DND-41 (cell line): ENCODE results near the gene IFFO2.

Source experiments
- ATAC-seq: fragments of 200-7000 bp; cut with Tn5 transposase; 3 replicates; pipeline ENCODE4 v1.9.1; 2021; ENCODE audit warnings: low read depth; ENCODE audit not compliant: insufficient read depth
- DNase-seq: peaks from one replicate; pipeline ENCODE4 v3.0.0-alpha.2; 2020
- H2AFZ ChIP-seq: 2 replicates; pipeline ENCODE4 v1.6.0; 2012; ENCODE audit warnings: low read depth, low read length
- H3K27ac ChIP-seq: 2 replicates; pipeline ENCODE4 v1.5.1; 2012; ENCODE audit warnings: low read length, inconsistent platforms
- H3K27me3 ChIP-seq: fragments of 200-600 bp; sonication (generic); 2 replicates; pipeline ENCODE4 v1.6.0; 2012; ENCODE audit warnings: low read length, mild to moderate bottlenecking, inconsistent platforms; ENCODE audit not compliant: insufficient read depth, poor library complexity
- H3K36me3 ChIP-seq: 2 replicates; pipeline ENCODE4 v1.5.1; 2012; ENCODE audit warnings: low read length, inconsistent platforms; ENCODE audit not compliant: insufficient read depth
- H3K4me1 ChIP-seq: 2 replicates; pipeline ENCODE4 v1.5.1; 2012; ENCODE audit warnings: mild to moderate bottlenecking, low read length; ENCODE audit not compliant: insufficient read depth
- H3K4me2 ChIP-seq: 2 replicates; pipeline ENCODE4 v1.6.0; 2012; ENCODE audit warnings: mild to moderate bottlenecking, moderate library complexity, low read length, inconsistent platforms; ENCODE audit not compliant: insufficient read depth
- H3K4me3 ChIP-seq, 2 experiments: fragments of 200-600 bp in 1 of 2; shearing (Covaris generic) in 1 of 2; 2 replicates each; pipeline ENCODE4 v1.5.1; 2012 to 2016; ENCODE audit warnings: inconsistent platforms in 2 of 2, low read length in 2 of 2, mild to moderate bottlenecking in 2 of 2, low read depth in 1 of 2, moderate library complexity in 1 of 2
- H3K79me2 ChIP-seq: 2 replicates; pipeline ENCODE4 v1.6.0; 2012; ENCODE audit warnings: low read length, inconsistent platforms; ENCODE audit not compliant: insufficient read depth
- H3K9ac ChIP-seq: 2 replicates; pipeline ENCODE4 v1.6.0; 2012; ENCODE audit warnings: low read depth, mild to moderate bottlenecking, inconsistent platforms, low read length, moderate library complexity
- H3K9me3 ChIP-seq: 2 replicates; pipeline ENCODE4 v1.5.1; 2012; ENCODE audit warnings: low read length, moderate library complexity, mild to moderate bottlenecking, inconsistent platforms; ENCODE audit not compliant: insufficient read depth, severe bottlenecking
- H4K20me1 ChIP-seq: 2 replicates; pipeline ENCODE4 v1.6.0; 2012; ENCODE audit warnings: low read length; ENCODE audit not compliant: insufficient read depth
- CTCF ChIP-seq: IDR thresholded peaks from 2 replicates; pipeline ENCODE4 v1.5.1; 2012; ENCODE audit warnings: borderline replicate concordance, low read length, moderate library complexity, mild to moderate bottlenecking; ENCODE audit not compliant: poor library complexity, severe bottlenecking; ENCODE audit errors: extremely low read depth
- EZH2 ChIP-seq: IDR thresholded peaks from 3 replicates; pipeline ENCODE4 v1.6.1; 2012; ENCODE audit warnings: borderline replicate concordance, low read depth, mild to moderate bottlenecking, moderate library complexity, low read length, inconsistent platforms; ENCODE audit not compliant: severe bottlenecking

Gene IFFO2

GRCh38 chr1:18886003-18886335 is 70.5 kb downstream of the IFFO2 start:
- Histone ChIP-seq H3K27me3 (no peaks in the 10 kb centered on the region), H3K27ac (no peak overlapping the region), H3K4me1 (no peaks in the 10 kb centered on the region), H3K79me2 (no peaks in the 10 kb centered on the region), H2AFZ (no peak overlapping the region), H4K20me1 (peaks cover 12% of the 10 kb centered on the region; the same call in 1 of the 2 replicates), H3K9me3 (no peaks in the 10 kb centered on the region), H3K36me3 (peaks cover 7% of the 10 kb centered on the region; the same call in 1 of the 2 replicates), H3K4me2 (no peak overlapping the region), H3K4me3 (no peak overlapping the region), H3K9ac (no peak overlapping the region)
- ATAC-seq (no peak), DNase-seq (no peak)
- no peak for TF ChIP-seq CTCF

GRCh38 chr1:18885311-18886002 is 71.0 kb downstream of the IFFO2 start:
- Histone ChIP-seq H3K9me3 (no peaks in the 10 kb centered on the region), H3K79me2 (no peaks in the 10 kb centered on the region), H3K27ac (no peak overlapping the region), H3K27me3 (no peaks in the 10 kb centered on the region), H3K36me3 (peaks cover 7% of the 10 kb centered on the region; the same call in 1 of the 2 replicates), H4K20me1 (peaks cover 15% of the 10 kb centered on the region; the same call in 1 of the 2 replicates), H3K9ac (no peak overlapping the region), H3K4me3 (no peak overlapping the region), H2AFZ (no peak overlapping the region), H3K4me2 (no peak overlapping the region), H3K4me1 (no peaks in the 10 kb centered on the region)
- TF ChIP-seq EZH2 (no peak), CTCF (no peak)
- ATAC-seq: no peak
- no peak for DNase-seq

GRCh38 chr1:18884727-18885126 is 71.7 kb downstream of the IFFO2 start:
- no peak overlapping the region for H2AFZ ChIP-seq
- no peaks in the 10 kb centered on the region for H3K27me3 ChIP-seq
- H3K36me3 ChIP-seq: peaks cover 7% of the 10 kb centered on the region; the same call in 1 of the 2 replicates
- H3K4me2 ChIP-seq: no peak overlapping the region
- no peak overlapping the region for H3K9ac ChIP-seq
- no peaks in the 10 kb centered on the region for H3K9me3 ChIP-seq
- no peaks in the 10 kb centered on the region for H3K79me2 ChIP-seq
- DNase-seq (no peak), ATAC-seq (no peak)
- H3K4me3 ChIP-seq: no peak overlapping the region
- no peaks in the 10 kb centered on the region for H3K4me1 ChIP-seq
- H4K20me1 ChIP-seq: peaks cover 15% of the 10 kb centered on the region; the same call in 1 of the 2 replicates
- TF ChIP-seq EZH2 (no peak), CTCF (no peak)
- no peak overlapping the region for H3K27ac ChIP-seq

GRCh38 chr1:18884419-18884717 is 72.1 kb downstream of the IFFO2 start:
- H3K9me3 ChIP-seq: no peaks in the 10 kb centered on the region
- no peaks in the 10 kb centered on the region for H3K27me3 ChIP-seq
- H2AFZ ChIP-seq: no peak overlapping the region
- TF ChIP-seq CTCF: no peak
- no peak for TF ChIP-seq EZH2
- DNase-seq (no peak), ATAC-seq (no peak)
- H3K36me3 ChIP-seq: peaks cover 7% of the 10 kb centered on the region; the same call in 1 of the 2 replicates
- no peak overlapping the region for H3K4me3 ChIP-seq
- H3K4me2 ChIP-seq: no peak overlapping the region
- no peaks in the 10 kb centered on the region for H3K4me1 ChIP-seq
- peaks cover 14% of the 10 kb centered on the region; the same call in 1 of the 2 replicates for H4K20me1 ChIP-seq
- H3K79me2 ChIP-seq: no peaks in the 10 kb centered on the region
- no peak overlapping the region for H3K27ac ChIP-seq
- H3K9ac ChIP-seq: no peak overlapping the region
